GM19397 (cell line): ENCODE data around the gene COTL1.
"Not testable (repeated sequence)": the region's sequence is repeated elsewhere in the genome, so short reads cannot be mapped to it uniquely, and the experiment has no call there.

Source experiments
- ATAC-seq: cut with Tn5 transposase; IDR thresholded peaks from one replicate; pipeline ENCODE4 v1.9.1; 2021; ENCODE audit warnings: mild to moderate bottlenecking, moderate library complexity; ENCODE audit not compliant: unreplicated experiment

The COTL1 gene

DNA sequence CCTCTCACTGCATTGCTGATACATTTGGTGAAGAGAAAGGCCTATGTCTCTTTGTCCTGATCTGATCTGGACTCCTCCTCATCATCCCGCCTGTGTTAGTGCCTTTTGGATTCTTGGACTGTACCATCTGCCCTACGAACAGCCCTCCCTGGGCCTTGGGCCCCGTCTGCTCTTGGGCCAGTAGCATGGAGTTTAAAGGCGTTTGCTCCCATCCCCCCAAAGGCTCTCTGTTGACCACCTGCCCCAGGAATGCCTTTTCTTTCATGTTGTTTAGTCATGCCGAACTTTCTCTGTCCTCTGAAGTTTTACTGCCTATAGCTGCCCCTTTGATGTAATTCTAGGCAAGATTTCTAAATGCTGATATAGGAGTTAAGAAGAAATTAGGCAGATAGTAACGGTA, 82.5 kb downstream of the COTL1 start:
- ATAC-seq = no peak

GRCh38 chr16:84534815-84535214, 83.1 kb downstream of the COTL1 start:
- no peak for ATAC-seq

- ATAC-seq = no peak
These were observed 84.9 kb downstream of the COTL1 start for GRCh38 chr16:84532855-84533486.

- no peak for ATAC-seq
These were observed 85.6 kb downstream of the COTL1 start for GRCh38 chr16:84532291-84532724.

DNA sequence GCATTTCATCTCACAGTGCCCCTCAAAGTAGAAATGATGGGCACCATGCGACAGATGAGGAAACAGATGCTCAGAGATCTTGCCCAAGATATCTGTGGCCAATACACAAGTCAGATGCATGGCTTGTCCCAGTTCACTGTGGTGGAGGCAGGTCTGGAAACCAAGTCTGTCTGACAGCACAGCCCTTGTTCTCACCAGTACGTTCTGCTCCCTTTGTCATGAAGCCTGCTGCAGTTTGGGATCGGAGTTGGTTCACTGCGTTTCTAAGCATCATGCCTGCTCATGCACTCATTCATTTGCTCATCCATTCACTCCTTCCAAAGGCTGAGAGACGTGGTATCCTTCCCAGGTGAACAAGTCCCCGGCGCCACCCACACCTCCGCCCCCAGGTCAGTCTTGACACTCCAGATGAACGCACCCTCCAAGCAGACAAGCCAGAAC, 86.2 kb downstream of the COTL1 start:
- ATAC-seq = no peak

DNA sequence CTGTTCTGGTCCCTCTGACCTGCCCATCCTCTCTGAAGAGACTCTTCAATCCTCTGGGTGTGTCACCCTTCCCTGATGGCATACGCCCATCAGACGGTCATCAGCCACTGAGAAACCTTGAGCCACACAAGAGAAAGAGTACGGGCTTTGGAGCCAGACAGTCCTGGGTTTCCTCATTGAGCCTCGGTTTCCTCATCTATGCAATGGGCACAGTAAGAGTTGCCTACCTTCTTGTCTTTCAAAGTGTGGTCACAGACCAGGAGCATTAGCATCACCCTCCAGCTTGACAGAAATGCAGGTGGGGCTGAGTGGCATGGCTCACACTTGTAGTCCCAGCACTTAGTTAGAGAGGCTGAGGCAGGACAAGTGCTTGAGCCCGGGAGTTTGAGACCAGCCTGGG, 87.3 kb downstream of the COTL1 start:
- ATAC-seq = no peak

DNA sequence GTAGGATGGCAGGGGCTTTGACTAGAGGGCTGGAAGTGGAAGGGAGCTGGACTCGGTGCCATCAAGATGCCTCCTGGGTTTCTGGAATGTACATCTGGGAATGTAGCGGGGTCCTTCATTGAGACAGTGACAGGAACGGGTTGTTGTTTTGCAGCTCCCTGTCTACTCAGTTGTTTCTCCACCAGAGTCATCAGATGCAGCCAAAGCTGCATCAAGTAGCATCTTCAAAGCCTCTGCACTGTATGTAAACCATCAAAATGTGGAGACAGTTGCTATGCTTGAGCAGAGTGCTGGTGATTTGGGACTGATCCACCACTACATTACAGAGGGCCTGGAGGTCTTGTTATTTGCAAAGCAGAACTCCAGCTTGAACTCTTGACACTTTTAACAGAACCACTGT, 88.3 kb downstream of the COTL1 start:
- ATAC-seq = no peak

- no peak for ATAC-seq
These were observed 89.6 kb downstream of the COTL1 start for GRCh38 chr16:84528322-84528721.

DNA sequence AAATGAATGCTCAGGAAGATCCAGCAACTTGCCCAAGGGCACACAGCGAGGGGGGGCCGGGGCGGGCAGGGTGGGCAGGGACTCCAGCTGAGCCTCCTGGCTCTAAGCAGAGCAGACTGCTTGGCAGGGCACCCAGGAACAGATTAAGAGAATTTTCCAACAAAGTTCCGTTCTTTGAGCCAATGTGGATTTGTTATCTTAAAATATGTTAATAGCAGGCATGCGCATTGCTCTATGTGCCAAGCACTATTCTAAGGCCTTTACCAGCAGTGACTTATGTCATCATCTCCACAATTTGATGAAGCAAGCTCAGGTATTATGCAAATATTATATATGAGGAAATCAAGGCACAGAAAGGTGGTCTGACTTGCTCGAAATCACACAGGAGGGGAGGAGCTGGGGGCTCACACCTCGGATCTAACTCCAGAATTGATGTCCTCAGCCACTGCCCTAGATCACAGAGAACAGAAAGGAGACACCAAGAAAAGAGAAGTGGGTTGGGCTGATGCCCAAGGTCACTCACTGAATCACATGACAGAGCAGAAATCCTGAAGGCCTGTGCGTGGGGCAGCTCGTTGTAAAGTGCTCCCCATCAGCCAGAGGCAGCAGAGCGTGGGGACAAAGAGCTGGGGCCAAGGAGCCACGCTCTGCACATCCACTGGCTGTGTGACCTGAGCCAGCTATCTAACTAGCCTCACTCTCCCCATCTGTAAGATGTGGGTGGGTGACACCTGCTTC, 90.2 kb downstream of the COTL1 start:
- ATAC-seq = no peak

DNA sequence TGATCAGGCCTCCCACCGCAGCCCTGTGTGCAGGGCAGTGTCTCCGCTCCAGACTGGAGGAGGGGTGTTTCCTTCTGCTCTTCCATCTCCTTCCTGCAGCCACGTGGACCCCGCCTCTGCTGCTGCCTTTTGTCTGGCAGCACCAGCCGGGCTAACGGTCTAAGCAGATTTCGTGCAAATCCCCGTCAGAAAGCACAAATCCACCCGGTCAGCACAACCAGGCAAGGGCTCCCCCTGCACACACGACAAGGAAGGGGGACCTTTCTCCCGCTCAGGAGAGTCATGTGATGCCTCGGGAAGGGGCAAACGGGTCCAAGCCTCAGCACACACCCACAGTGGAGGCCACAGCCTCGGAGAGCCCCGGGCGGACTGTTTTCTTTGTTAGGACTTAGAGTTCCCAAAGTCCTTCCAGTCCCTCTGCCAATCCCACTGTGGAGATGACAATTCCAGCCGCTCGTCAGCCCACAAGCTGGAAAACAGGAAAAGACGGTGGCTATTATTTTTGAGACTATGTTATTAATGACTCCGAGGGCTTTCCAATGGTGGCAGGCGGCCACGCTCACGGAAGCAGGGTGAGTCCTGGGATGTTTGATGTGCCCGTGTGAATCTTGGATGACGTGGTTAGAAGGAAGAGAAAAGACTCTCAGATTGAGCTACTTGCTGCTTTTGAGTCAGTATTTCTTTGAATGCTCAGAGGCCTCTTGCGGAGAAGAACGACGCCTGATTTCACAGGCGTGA, 90.9 kb downstream of the COTL1 start:
- no peak for ATAC-seq

DNA sequence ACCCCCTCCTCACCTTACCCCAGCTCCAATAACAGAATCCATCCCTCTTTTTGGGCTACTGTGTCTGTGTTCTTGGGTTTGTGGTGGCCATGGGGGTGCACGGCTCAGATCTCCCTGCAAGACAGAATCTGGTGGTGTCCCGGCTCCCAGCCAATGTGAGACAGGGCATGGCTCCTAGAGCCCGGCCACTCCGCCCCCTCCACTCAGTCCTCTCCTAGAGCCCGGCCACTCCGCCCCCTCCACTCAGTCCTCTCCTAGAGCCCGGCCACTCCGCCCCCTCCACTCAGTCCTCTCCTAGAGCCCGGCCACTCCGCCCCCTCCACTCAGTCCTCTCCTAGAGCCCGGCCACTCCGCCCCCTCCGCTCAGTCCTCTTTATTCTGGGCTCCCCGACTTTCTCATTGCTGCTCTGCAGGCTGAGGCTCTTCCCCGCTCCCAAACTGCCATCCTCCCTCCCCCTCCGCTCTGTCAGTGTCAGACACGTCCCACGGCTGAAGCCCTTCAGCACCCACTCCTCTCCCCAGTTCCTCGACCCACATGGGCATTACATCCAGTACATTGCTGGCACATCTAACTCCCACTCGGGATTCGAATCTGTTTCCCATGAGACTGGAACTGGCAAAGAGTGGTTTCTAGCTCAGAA, 92.8 kb downstream of the COTL1 start:
- ATAC-seq = not testable (repeated sequence)

DNA sequence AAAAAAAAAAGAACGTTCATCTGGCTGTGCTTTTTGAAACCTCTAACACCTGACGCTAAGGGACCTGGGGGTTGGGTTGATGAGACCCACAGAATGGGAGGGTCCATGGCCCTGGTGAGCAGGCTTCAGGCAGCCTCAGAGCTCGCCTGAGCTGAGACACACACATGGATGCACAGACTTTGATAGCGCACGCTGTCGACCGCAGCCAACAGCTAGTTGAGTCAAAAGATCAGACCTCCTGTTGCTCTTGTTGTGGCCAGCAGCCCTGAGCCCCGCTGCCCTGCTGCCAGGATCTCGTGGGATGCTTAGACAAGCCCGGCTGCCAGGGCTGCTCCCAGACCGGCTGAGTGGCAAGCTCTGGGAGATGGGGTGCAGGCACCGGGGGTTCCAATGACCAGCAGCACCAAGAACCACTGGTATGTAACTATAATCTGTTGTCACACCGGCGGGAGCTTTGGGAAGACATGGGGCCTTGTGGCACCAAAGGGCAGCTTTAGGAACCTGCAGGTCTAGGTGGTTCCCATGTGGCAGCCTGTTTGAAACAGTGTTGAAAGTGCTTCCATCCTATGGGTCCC, 93.4 kb downstream of the COTL1 start:
- ATAC-seq = no peak

GRCh38 chr16:84521497-84521770, 96.4 kb downstream of the COTL1 start:
- no peak for ATAC-seq

DNA sequence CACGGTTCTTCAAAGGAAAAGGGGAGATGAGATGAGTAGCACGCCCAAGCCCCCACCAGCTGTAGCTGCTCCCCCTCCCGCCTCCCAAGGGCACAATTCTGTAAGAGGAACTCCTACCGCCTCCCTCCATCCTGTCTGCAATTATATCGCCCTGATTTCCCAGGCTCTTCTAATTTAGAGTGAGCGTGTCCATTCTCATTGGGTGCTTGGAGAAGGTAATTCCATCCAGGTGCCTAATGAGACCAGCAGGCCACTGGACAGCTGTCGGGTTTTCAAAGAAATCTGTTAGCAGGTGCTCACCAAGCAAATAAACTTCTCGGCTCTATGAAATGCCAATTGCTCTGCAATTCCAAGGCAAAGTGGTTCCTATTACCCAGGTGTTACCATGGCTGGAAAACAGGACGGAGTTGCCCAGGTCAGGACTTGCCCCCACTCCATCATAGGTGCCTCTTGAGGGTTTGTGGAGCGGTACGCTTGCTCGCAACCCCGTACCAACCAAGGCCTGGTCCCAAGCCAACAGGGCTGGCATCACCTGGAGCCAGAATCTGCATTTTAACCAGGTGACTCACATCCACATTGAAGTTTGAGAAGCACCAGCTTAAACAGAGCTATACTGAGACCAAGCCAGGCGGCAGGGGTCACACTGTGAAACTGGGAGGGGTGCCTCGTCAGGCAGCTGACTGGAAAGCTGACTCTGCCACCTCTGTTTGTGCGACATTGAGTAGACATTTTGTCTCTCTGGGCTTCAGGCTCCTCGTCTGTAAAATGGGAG, 97.0 kb downstream of the COTL1 start:
- no peak for ATAC-seq

DNA sequence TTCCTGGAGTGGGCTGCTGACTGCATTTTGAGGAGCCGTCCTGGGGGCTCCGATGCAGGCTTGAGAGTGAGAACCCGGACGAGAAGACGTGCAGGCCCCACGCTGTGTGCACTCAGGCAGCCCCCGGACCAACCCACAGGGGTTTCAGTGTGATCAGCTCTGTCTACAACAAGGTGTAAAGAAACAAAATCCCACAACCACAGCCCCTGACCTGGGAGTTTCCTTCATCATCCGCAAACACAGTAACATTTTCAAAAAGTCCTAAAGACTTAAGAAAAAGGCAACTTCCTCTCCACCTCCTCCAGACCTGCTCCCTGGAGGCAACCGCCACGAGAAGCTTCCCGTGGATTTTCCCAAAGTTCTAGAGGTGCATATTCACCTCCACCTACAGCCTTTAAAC, 98.0 kb downstream of the COTL1 start:
- ATAC-seq = no peak

DNA sequence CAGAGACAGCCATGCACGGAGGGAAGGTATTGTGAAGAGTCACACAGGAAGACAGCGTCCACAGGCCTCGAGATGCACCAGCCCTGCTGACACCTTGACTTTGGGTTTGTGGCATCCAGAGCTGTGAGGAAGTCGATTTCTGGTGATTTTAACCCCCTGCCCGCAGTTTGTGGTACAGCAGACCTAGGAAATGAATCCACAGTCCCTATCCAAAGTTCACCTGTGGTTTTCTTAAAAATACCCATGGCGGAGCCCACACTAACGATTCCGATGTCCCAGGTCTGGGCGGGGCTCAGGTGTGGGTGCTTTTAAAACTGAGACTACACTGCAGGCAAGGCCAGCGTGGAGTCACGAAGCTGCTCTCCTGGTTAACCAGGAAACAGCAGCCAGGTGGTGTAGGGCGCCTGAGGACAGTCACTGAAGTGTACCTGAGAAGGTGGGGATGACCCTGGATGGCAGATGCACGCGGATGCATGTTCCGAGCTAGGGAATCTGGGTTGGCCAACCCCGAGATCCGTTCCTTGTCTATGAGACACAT, 99.0 kb downstream of the COTL1 start:
- ATAC-seq = no peak

DNA sequence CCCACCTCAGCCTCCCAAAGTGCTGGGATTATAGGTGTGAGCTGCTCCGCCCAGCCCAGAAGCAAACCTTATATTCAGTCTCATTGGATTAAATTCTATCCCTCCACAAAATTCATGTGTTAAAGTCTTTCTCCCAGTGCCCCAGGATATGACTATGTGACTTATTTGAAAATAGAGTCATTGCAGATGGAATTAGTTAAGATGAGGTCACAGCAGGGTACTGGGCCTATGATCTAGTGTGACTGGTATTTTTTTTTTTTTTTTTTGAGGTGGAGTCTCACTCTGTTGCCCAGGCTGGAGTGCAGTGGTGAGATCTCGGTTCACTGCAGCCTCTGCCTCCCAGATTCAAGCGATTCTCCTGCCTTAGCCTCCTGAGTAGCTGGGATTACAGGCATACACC, 99.7 kb downstream of the COTL1 start:
- ATAC-seq = not testable (repeated sequence)

- no peak for ATAC-seq
These were observed 100.5 kb downstream of the COTL1 start for GRCh38 chr16:84517366-84517765.
